ENCODE data around the gene OGFOD1. TPM values are rescaled to one million over a fixed set of nuclear protein-coding genes. Genes with fewer than 3 reads are reported as not detected.

OGFOD1 gene
- polyA plus RNA-seq, 1 donor (not counting 4 experiments of a cell fraction or from before 2014, with no cell fraction given), result 70.5 TPM

GRCh38 chr16:56463153-56463552 lies 11.8 kb downstream of the OGFOD1 start:
- Histone ChIP-seq H3K27ac (ENCODE audit: control insufficient read depth, insufficient read depth, low read length) (no peak overlapping the region), H3K9me3 (ENCODE audit: control insufficient read depth, low read depth, low read length) (no peaks in the 10 kb centered on the region), H2AFZ (ENCODE audit: control insufficient read depth, low read length) (no peak overlapping the region), H3K9me1 (ENCODE audit: control insufficient read depth, extremely low read depth, insufficient read depth, low read length) (no peaks in the 10 kb centered on the region), H3K27me3 (ENCODE audit: control insufficient read depth, extremely low read depth, insufficient read depth, low read length) (no peaks in the 10 kb centered on the region), H3K36me3 (ENCODE audit: control insufficient read depth in 2 of 2, extremely low read depth in 1 of 2, insufficient read depth in 2 of 2, low read length in 2 of 2) (peaks cover 20 to 26% of the 10 kb centered on the region in 2 experiments), H3K4me3 (ENCODE audit: control insufficient read depth in 2 of 3, extremely low read depth in 1 of 3, insufficient read depth in 2 of 3, low read depth in 1 of 3, low read length in 3 of 3) (no peak overlapping the region), H3K79me2 (ENCODE audit: control insufficient read depth, insufficient read depth, low read length) (no peaks in the 10 kb centered on the region), H3K4me2 (ENCODE audit: control insufficient read depth, extremely low read depth, insufficient read depth, low read depth, low read length) (no peak overlapping the region), H3K9ac (ENCODE audit: control insufficient read depth, extremely low read depth, insufficient read depth, low read length) (no peak overlapping the region), H4K20me1 (ENCODE audit: control insufficient read depth, extremely low read depth, insufficient read depth, low read length) (no peaks in the 10 kb centered on the region), H3K4me1 (ENCODE audit: control insufficient read depth, extremely low read depth, insufficient read depth, low read length) (no peaks in the 10 kb centered on the region)
- dilution Hi-C loops (cut with MboI; ENCODE audit: extremely low pct_ligation_motif_present, low sequenced_read_pairs), result no loop called here
- no peak for DNase-seq (ENCODE audit: low read depth, low spot score)
- TF ChIP-seq CTCF (optimal IDR thresholded peaks at IDR 0.05 in 1 of 3, IDR thresholded peaks at IDR 0.05 in 1 of 3, conservative IDR thresholded peaks at IDR 0.05 in 1 of 3; ENCODE audit: extremely low read depth in 1 of 3, insufficient read depth in 2 of 3, low read length in 3 of 3) (no peak), EZH2 (IDR thresholded peaks at IDR 0.05; ENCODE audit: low read length) (no peak)
- no peak for FAIRE-seq

- Histone ChIP-seq H3K9me1 (ENCODE audit: control insufficient read depth, extremely low read depth, insufficient read depth, low read length) (no peaks in the 10 kb centered on the region), H3K4me2 (ENCODE audit: control insufficient read depth, extremely low read depth, insufficient read depth, low read depth, low read length) (no peak overlapping the region), H3K79me2 (ENCODE audit: control insufficient read depth, insufficient read depth, low read length) (no peaks in the 10 kb centered on the region), H3K36me3 (ENCODE audit: control insufficient read depth in 2 of 2, extremely low read depth in 1 of 2, insufficient read depth in 2 of 2, low read length in 2 of 2) (peaks cover 26 to 37% of the 10 kb centered on the region in 2 experiments), H3K27ac (ENCODE audit: control insufficient read depth, insufficient read depth, low read length) (no peak overlapping the region), H3K9ac (ENCODE audit: control insufficient read depth, extremely low read depth, insufficient read depth, low read length) (no peak overlapping the region), H3K4me1 (ENCODE audit: control insufficient read depth, extremely low read depth, insufficient read depth, low read length) (peaks cover 12% of the 10 kb centered on the region), H3K27me3 (ENCODE audit: control insufficient read depth, extremely low read depth, insufficient read depth, low read length) (no peaks in the 10 kb centered on the region), H3K4me3 (ENCODE audit: control insufficient read depth in 2 of 3, extremely low read depth in 1 of 3, insufficient read depth in 2 of 3, low read depth in 1 of 3, low read length in 3 of 3) (no peak overlapping the region), H2AFZ (ENCODE audit: control insufficient read depth, low read length) (no peak overlapping the region), H3K9me3 (ENCODE audit: control insufficient read depth, low read depth, low read length) (no peaks in the 10 kb centered on the region), H4K20me1 (ENCODE audit: control insufficient read depth, extremely low read depth, insufficient read depth, low read length) (peaks cover 4% of the 10 kb centered on the region)
- dilution Hi-C loops (cut with MboI; ENCODE audit: extremely low pct_ligation_motif_present, low sequenced_read_pairs), result no loop called here
- FAIRE-seq, result no peak
- TF ChIP-seq EZH2 (IDR thresholded peaks at IDR 0.05; ENCODE audit: low read length), result no peak
- no peak for TF ChIP-seq CTCF (optimal IDR thresholded peaks at IDR 0.05 in 1 of 3, IDR thresholded peaks at IDR 0.05 in 1 of 3, conservative IDR thresholded peaks at IDR 0.05 in 1 of 3; ENCODE audit: extremely low read depth in 1 of 3, insufficient read depth in 2 of 3, low read length in 3 of 3)
- no peak for DNase-seq (ENCODE audit: low read depth, low spot score)
Measured at GRCh38 chr16:56466344-56466743, 15.0 kb downstream of the OGFOD1 start.
